ENCODE results near the gene PTPRN2.

DNA sequence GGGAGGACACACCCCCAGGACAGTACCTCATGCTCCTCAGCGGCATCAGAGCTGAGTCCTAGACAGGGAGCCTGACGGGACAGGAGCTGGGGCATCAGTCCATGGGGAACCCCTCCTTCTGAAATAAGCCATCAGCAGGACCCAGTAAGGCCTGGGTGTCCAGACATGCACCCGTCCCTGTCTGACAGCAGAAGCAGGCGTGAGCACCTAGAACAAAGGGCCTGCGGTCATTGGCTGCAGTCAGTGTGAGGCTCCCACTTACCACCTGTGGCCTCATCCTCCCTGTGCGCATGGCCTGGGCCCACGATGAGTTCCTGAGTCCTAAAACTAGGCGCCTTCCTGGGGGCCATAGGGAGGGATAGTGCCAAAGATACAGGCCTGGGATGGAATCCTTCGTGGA is 484.7 kb downstream of the PTPRN2 start:
- TF ChIP-seq, protein P1, sequence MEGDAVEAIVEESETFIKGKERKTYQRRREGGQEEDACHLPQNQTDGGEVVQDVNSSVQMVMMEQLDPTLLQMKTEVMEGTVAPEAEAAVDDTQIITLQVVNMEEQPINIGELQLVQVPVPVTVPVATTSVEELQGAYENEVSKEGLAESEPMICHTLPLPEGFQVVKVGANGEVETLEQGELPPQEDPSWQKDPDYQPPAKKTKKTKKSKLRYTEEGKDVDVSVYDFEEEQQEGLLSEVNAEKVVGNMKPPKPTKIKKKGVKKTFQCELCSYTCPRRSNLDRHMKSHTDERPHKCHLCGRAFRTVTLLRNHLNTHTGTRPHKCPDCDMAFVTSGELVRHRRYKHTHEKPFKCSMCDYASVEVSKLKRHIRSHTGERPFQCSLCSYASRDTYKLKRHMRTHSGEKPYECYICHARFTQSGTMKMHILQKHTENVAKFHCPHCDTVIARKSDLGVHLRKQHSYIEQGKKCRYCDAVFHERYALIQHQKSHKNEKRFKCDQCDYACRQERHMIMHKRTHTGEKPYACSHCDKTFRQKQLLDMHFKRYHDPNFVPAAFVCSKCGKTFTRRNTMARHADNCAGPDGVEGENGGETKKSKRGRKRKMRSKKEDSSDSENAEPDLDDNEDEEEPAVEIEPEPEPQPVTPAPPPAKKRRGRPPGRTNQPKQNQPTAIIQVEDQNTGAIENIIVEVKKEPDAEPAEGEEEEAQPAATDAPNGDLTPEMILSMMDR (IDR thresholded peaks at IDR 0.05; ENCODE audit: control extremely low read depth in 1 of 3, insufficient read depth in 1 of 3, low read depth in 1 of 3, low read length in 3 of 3), result no peak
- TF ChIP-seq EZH2 (IDR thresholded peaks at IDR 0.05; ENCODE audit: low read depth, low read length, severe bottlenecking), result no peak

Data from H1 (cell line).